Right lobe of liver (tissue), 6 donors: ENCODE results near the gene LONP1. TPM values are rescaled to one million over a fixed set of nuclear protein-coding genes. Genes with fewer than 3 reads are reported as not detected.
"Not testable (repeated sequence)": the region's sequence is repeated elsewhere in the genome, so short reads cannot be mapped to it uniquely, and the experiment has no call there.

Experiments used
- ATAC-seq, 4 donors: fragments of 200-7000 bp; cut with Tn5 transposase; one replicate each; pipeline ENCODE4 v1.9.1; 2020; ENCODE audit warnings: mild to moderate bottlenecking in 4 of 4, moderate library complexity in 4 of 4
- DNase-seq, 3 donors: peaks; one replicate each; pipeline ENCODE4 v3.0.0-alpha.2; 2020
- H3K27ac ChIP-seq, 3 donors: fragments of 200-600 bp; one replicate each; pipeline ENCODE4 v1.8.0; 2022
- H3K27me3 ChIP-seq, 2 donors: fragments of 200-600 bp; one replicate each; pipeline ENCODE4 v1.8.0; 2022
- H3K36me3 ChIP-seq, 4 donors: fragments of 200-600 bp; sonication (generic) in 1 of 4; one replicate each; pipeline versions ENCODE4 v1.5.1 to v1.8.0; 2017 to 2022; ENCODE audit warnings: control low read depth in 1 of 4
- H3K4me1 ChIP-seq, 4 donors: fragments of 200-600 bp; sonication (generic) in 1 of 4; one replicate each; pipeline versions ENCODE4 v1.5.1 to v1.8.0; 2017 to 2022; ENCODE audit warnings: control low read depth in 1 of 4
- H3K4me3 ChIP-seq, 3 donors: fragments of 200-600 bp; one replicate each; pipeline ENCODE4 v1.8.0; 2022
- H3K9me3 ChIP-seq, 4 donors: fragments of 200-600 bp; sonication (generic) in 1 of 4; one replicate each; pipeline versions ENCODE4 v1.5.1 to v1.8.0; 2017 to 2022; ENCODE audit warnings: control low read depth in 1 of 4
- CTCF ChIP-seq, 4 donors: fragments of 200-600 bp in 3 of 4; fragments of 450-650 bp in 1 of 4; IDR thresholded peaks; one replicate each; pipeline versions ENCODE4 v1.5.1 to v1.8.0; 2016 to 2022; ENCODE audit warnings: antibody characterized with exemption in 4 of 4, mild to moderate bottlenecking in 2 of 4
- POLR2A ChIP-seq: fragments of 450-650 bp; IDR thresholded peaks from one replicate; pipeline ENCODE4 v1.6.1; 2017; ENCODE audit warnings: antibody characterized with exemption, mild to moderate bottlenecking
- WGBS: methylation state at CpG from one replicate; pipeline ENCODE4 v1.1.6; 2018; ENCODE audit warnings: low coverage, low lambda C conversion rate; ENCODE audit not compliant: insufficient coverage; ENCODE audit errors: missing lambda C conversion rate; 5-methylcytosine and 5-hydroxymethylcytosine counted together
- intact Hi-C, 2 donors: fragments of 100-400 bp; cut with DNase I; formaldehyde crosslinking; loops; one replicate each; pipeline versions ENCODE4 v1.11.2 to v1.14.1; 2022
- total RNA-seq, 6 experiments: library from RNA; depleted of rRNA in 2 of 6; stranded (reverse); fragments of >200 nt in 2 of 6; fragmentation: NEBNext Ultra II Directional in 3 of 6; extraction: Animal tissue kit (Norgen Biotek cat#: 25700) in 3 of 6; gene quantifications; one replicate each; pipeline versions ENCODE4 v1.1.0 to v1.2.4, GENCODE V29; 2016 to 2023
- donor health status: DM: no; HTN: yes; CAD: no.
- donor health status: DM: no; HTN: no; CAD: no.
- donor health status: DM: no; HTN: no; CAD: no.
- donor health status: DM: no; HTN: yes; CAD: no.
- donor health status: DM: no; HTN: yes; CAD: no.

The LONP1 gene
- total RNA-seq, 6 experiments from 2014 or later, result 54.5 to 123 (median 66.8) TPM

GRCh38 chr19:5762608-5763217, 42.8 kb upstream of the LONP1 start:
- no peak for DNase-seq
- H3K27me3 ChIP-seq, result no peaks in the 10 kb centered on the region
- H3K36me3 ChIP-seq, result no peaks in the 10 kb centered on the region
- 70% methylated on average over 5 of the region's 5 CpGs for WGBS
- ATAC-seq, result no peak
- H3K9me3 ChIP-seq, result no peaks in the 10 kb centered on the region
- H3K4me1 ChIP-seq, result no peaks in the 10 kb centered on the region
- no peak overlapping the region for H3K4me3 ChIP-seq
- H3K27ac ChIP-seq, result no peak overlapping the region
- TF ChIP-seq CTCF (IDR thresholded peaks at IDR 0.05) (no peak), POLR2A (no peak)
- intact Hi-C loops, result no loop called here

GRCh38 chr19:5753743-5754142, 33.8 kb upstream of the LONP1 start:
- intact Hi-C loops, result no loop called here
- 67% methylated on average over 6 of the region's 6 CpGs for WGBS
- Histone ChIP-seq H3K36me3 (no peaks in the 10 kb centered on the region), H3K9me3 (no peaks in the 10 kb centered on the region), H3K4me3 (no peak overlapping the region), H3K4me1 (no peaks in the 10 kb centered on the region), H3K27me3 (no peaks in the 10 kb centered on the region), H3K27ac (no peak overlapping the region)
- no peak for TF ChIP-seq POLR2A
- no peak for TF ChIP-seq CTCF (IDR thresholded peaks at IDR 0.05)
- DNase-seq, result no peak
- no peak for ATAC-seq

GRCh38 chr19:5751709-5752108, 31.8 kb upstream of the LONP1 start:
- no peaks in the 10 kb centered on the region for H3K36me3 ChIP-seq
- WGBS, result 54% methylated on average over 7 of the region's 7 CpGs
- H3K4me3 ChIP-seq, result no peak overlapping the region
- H3K27me3 ChIP-seq, result no peaks in the 10 kb centered on the region
- ATAC-seq (no peak), DNase-seq (no peak)
- no peak overlapping the region for H3K27ac ChIP-seq
- H3K9me3 ChIP-seq, result no peaks in the 10 kb centered on the region
- no peaks in the 10 kb centered on the region for H3K4me1 ChIP-seq
- TF ChIP-seq CTCF (IDR thresholded peaks at IDR 0.05) (no peak), POLR2A (no peak)
- intact Hi-C loops, result no loop called here

- Histone ChIP-seq H3K4me3 (no peak overlapping the region), H3K4me1 (no peaks in the 10 kb centered on the region), H3K27me3 (no peaks in the 10 kb centered on the region), H3K36me3 (no peaks in the 10 kb centered on the region), H3K9me3 (no peaks in the 10 kb centered on the region), H3K27ac (no peak overlapping the region)
- 79% methylated on average over 5 of the region's 5 CpGs for WGBS
- intact Hi-C loops, result no loop called here
- DNase-seq (no peak), ATAC-seq (no peak)
- TF ChIP-seq CTCF (IDR thresholded peaks at IDR 0.05) (no peak), POLR2A (no peak)
Observed at GRCh38 chr19:5749505-5749904, 29.6 kb upstream of the LONP1 start.

- ATAC-seq, H3K27me3 ChIP-seq, H3K4me1 ChIP-seq, DNase-seq, H3K4me3 ChIP-seq, intact Hi-C loops, H3K27ac ChIP-seq, H3K9me3 ChIP-seq, H3K36me3 ChIP-seq: not testable (repeated sequence)
- 47% methylated on average over 6 of the region's 6 CpGs for WGBS
Observed at GRCh38 chr19:5748920-5749319, 29.0 kb upstream of the LONP1 start.

- H3K27ac ChIP-seq, H3K4me3 ChIP-seq, H3K9me3 ChIP-seq, H3K4me1 ChIP-seq, ATAC-seq, intact Hi-C loops, H3K27me3 ChIP-seq, H3K36me3 ChIP-seq, DNase-seq: not testable (repeated sequence)
- 80% methylated on average over 9 of the region's 10 CpGs for WGBS
Observed at GRCh38 chr19:5744999-5745398, 25.1 kb upstream of the LONP1 start.
